ENCODE measurements around the gene GALNT9. TPM values are rescaled to one million over a fixed set of nuclear protein-coding genes. Genes with fewer than 3 reads are reported as not detected.

Gene GALNT9
- total RNA-seq, 1 donor from 2014 or later, result 1.6 TPM

DNA sequence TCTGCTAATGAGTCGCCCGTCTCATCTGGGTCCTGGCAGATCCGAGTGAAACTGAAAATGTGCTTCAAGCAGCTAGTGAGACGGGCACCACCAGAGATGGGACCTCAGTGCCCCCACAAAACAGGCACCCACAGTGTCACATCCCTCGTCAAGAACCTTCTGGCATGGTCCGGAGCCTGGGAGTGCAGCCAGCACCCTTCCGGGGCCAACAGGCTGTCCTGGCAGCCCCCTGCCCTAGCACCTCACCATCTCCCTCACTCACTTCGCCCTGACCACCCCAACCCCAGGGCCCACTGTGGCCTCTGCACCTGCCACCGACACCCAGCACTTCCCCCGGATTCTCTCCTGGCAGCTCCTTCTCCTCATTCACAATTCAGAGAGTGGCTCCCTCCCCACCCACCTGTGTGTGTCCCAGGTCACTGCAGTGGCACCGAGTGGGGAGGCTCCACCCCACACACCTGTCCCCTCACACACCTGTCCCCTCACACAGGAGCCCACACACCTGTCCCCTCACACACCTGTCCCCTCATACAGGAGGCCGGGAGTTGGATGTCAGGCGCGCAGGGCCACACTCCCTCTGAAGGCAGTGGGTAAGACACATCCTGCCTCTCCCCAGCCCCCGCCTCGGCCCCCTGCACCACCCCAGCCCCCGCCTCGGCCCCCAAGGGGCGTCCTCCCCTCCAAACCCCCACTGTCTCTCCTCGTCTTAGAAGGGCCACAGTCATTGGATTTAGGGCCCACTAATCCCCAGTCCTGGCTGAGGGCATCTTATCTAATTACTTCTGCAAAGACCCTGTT, 7.9 kb downstream of the GALNT9 start:
- Mint-ChIP-seq H3K36me3 (no peaks in the 10 kb centered on the region), H3K4me3 (no peak overlapping the region), H3K27me3 (peaks cover 58% of the 10 kb centered on the region), H3K9me3 (no peaks in the 10 kb centered on the region), H3K4me1 (ENCODE audit: unreplicated experiment) (peaks cover 6% of the 10 kb centered on the region), H3K27ac (no peak overlapping the region)
- TF ChIP-seq, protein P1, sequence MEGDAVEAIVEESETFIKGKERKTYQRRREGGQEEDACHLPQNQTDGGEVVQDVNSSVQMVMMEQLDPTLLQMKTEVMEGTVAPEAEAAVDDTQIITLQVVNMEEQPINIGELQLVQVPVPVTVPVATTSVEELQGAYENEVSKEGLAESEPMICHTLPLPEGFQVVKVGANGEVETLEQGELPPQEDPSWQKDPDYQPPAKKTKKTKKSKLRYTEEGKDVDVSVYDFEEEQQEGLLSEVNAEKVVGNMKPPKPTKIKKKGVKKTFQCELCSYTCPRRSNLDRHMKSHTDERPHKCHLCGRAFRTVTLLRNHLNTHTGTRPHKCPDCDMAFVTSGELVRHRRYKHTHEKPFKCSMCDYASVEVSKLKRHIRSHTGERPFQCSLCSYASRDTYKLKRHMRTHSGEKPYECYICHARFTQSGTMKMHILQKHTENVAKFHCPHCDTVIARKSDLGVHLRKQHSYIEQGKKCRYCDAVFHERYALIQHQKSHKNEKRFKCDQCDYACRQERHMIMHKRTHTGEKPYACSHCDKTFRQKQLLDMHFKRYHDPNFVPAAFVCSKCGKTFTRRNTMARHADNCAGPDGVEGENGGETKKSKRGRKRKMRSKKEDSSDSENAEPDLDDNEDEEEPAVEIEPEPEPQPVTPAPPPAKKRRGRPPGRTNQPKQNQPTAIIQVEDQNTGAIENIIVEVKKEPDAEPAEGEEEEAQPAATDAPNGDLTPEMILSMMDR (conservative IDR thresholded peaks at IDR 0.05), result no peak
- no peak for DNase-seq (ENCODE audit: extremely low spot score, unreplicated experiment)

DNA sequence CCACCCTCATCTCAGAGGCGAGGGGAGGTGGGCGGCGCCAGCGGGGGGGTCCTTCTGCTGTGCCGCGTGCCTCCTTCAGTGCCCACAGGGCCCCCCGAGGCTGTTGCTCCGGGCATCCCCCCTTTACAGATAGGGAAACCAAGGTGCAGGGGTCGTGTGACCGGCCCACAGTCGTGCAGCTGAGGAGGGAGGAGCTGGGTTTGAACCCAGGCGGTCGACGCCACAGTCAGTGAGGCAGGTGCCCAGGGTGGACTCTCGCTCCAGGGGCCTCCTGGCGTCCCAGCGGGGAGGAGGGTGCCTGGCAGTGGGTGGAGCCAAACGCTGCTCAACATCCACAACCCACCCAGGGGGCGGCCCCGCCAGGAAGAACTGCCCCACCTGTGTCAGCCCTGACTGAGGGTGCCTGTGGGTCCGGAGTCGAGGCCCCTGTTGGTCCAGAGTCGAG, 8.6 kb downstream of the GALNT9 start:
- H3K9me3 Mint-ChIP-seq, result no peaks in the 10 kb centered on the region
- H3K27me3 Mint-ChIP-seq, result peaks cover 56% of the 10 kb centered on the region
- H3K36me3 Mint-ChIP-seq, result no peaks in the 10 kb centered on the region
- no peak for DNase-seq (ENCODE audit: extremely low spot score, unreplicated experiment)
- H3K4me3 Mint-ChIP-seq, result no peak overlapping the region
- TF ChIP-seq, protein P1 (conservative IDR thresholded peaks at IDR 0.05), result no peak
- H3K27ac Mint-ChIP-seq, result no peak overlapping the region
- peaks cover 6% of the 10 kb centered on the region for H3K4me1 Mint-ChIP-seq (ENCODE audit: unreplicated experiment)

DNA sequence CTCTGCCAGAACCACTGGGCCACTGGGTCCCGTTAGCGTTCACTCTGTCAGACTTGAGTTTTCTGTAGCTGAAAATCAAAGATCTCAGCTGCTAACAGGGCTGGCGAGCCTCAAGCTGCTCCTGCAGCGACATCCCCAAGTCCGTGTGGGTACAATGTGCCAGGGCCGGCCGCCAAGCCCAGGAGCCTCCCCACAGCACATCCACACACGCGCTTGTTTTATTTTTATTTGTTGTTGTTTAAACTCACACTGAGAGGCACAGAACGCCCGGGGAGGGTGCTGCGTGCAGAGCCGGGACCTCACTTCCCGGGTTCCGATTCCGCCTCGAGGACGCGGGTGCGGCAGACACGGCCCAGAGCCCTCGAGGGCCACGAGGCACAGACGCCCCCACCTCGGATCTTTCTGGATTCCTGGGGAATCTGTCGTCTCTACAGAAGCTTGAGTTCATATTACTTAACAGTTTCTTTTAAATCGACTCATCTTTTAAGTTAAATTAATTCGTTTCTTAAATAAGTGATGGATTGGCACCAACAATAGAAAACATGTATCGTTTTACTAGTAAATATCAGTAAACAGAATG, 9.3 kb downstream of the GALNT9 start:
- TF ChIP-seq, protein P1 (conservative IDR thresholded peaks at IDR 0.05), result no peak
- no peak for DNase-seq (ENCODE audit: extremely low spot score, unreplicated experiment)
- H3K4me1 Mint-ChIP-seq (ENCODE audit: unreplicated experiment), result peaks cover 6% of the 10 kb centered on the region
- no peak overlapping the region for H3K27ac Mint-ChIP-seq
- peaks cover 54% of the 10 kb centered on the region for H3K27me3 Mint-ChIP-seq
- no peaks in the 10 kb centered on the region for H3K9me3 Mint-ChIP-seq
- H3K4me3 Mint-ChIP-seq, result no peak overlapping the region
- no peaks in the 10 kb centered on the region for H3K36me3 Mint-ChIP-seq

DNA sequence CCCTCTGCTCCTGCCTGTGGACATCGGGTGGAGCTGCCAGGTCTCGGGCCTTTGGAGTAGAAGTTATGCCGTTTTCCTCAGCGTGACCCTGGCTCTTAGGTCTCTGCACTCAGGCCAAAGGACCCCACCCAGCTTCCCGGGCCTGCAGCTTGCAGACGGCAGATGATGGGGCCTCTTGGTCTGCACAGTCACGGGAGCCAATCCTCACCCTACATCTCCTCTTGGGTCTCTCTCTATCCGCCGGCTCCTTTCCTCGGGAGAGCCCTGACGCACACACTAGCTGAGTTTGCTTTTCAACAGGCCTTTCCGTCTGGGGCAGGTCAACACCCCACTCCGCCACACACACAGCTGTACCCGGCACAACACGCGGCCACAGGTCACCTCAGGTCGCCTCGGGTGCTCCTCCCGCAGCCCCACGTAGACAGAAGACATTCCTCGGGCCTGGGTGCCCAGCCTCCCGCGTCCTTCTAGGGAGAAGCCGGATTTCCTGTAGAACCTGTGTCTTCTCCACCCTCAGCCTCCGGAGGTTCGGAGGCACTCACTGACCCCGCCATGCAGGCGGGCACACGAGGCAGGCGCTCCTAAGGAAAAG, 9.9 kb downstream of the GALNT9 start:
- DNase-seq (ENCODE audit: extremely low spot score, unreplicated experiment), result no peak
- TF ChIP-seq, protein P1 (conservative IDR thresholded peaks at IDR 0.05), result no peak
- peaks cover 6% of the 10 kb centered on the region for H3K4me1 Mint-ChIP-seq (ENCODE audit: unreplicated experiment)
- H3K9me3 Mint-ChIP-seq, result no peaks in the 10 kb centered on the region
- H3K36me3 Mint-ChIP-seq, result no peaks in the 10 kb centered on the region
- peaks cover 54% of the 10 kb centered on the region for H3K27me3 Mint-ChIP-seq
- H3K27ac Mint-ChIP-seq, result no peak overlapping the region
- no peak overlapping the region for H3K4me3 Mint-ChIP-seq

DNA sequence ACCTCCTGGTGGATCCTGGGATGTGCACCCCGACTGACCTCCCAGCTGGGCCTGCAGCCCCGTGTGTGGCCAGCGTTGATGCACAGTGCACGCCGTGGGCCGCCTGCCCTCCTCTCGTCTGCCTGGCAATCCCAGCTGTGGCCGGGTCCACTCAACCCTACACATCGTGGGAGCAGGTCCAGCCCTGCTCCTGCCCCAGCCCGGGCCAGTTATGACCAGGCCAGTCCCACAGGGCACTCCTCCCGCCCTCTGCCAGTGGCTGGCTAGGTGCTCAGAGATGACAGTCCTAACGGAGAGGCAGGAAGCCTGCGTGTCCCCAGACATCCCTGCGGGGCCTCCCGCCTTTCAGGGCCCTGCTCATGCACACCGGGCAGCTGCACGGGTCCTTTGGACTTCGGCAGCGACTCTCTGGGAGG, 10.8 kb downstream of the GALNT9 start:
- no peak overlapping the region for H3K4me3 Mint-ChIP-seq
- H3K27ac Mint-ChIP-seq, result no peak overlapping the region
- peaks cover 6% of the 10 kb centered on the region for H3K4me1 Mint-ChIP-seq (ENCODE audit: unreplicated experiment)
- H3K9me3 Mint-ChIP-seq, result no peaks in the 10 kb centered on the region
- no peak for DNase-seq (ENCODE audit: extremely low spot score, unreplicated experiment)
- peaks cover 55% of the 10 kb centered on the region for H3K27me3 Mint-ChIP-seq
- H3K36me3 Mint-ChIP-seq, result no peaks in the 10 kb centered on the region
- TF ChIP-seq, protein P1 (conservative IDR thresholded peaks at IDR 0.05), result no peak
